ENCODE results near the gene HRH1.
"Not testable (repeated sequence)": the region's sequence is repeated elsewhere in the genome, so short reads cannot be mapped to it uniquely, and the experiment has no call there.

HRH1 gene

GRCh38 chr3:11154036-11154952 lies at the start of gene HRH1:
TSS of gene HRH1 (plus strand) at chr3:11154493. CDS start at chr3:11259038, 104,545 bp downstream.
- no peaks in the 10 kb centered on the region for H3K4me1 ChIP-seq
- TF ChIP-seq CTCF (IDR thresholded peaks at IDR 0.05) = no peak
- H3K79me2 ChIP-seq = no peaks in the 10 kb centered on the region
- peak within 1 kb of the TSS; percentile 47 for H3K4me2 ChIP-seq (ENCODE audit: low read length)
- H2AFZ ChIP-seq = peak within 1 kb of the TSS; percentile 68
- H3K9ac ChIP-seq = no peak within 1 kb of the TSS
- no peaks in the 10 kb centered on the region for H3K27me3 ChIP-seq (ENCODE audit: control insufficient read depth, insufficient read depth, low read length)
- H3K27ac ChIP-seq = no peak within 1 kb of the TSS
- no peak within 1 kb of the TSS for H3K4me3 ChIP-seq (ENCODE audit: low read depth, low read length)
- H3K9me3 ChIP-seq (ENCODE audit: control insufficient read depth, low read length) = no peaks in the 10 kb centered on the region
- H3K36me3 ChIP-seq (ENCODE audit: control insufficient read depth, insufficient read depth, low read length) = no peaks in the 10 kb centered on the region

- not testable (repeated sequence) for H3K27ac ChIP-seq; H3K79me2 ChIP-seq; H3K27me3 ChIP-seq (ENCODE audit: control insufficient read depth, insufficient read depth, low read length); H2AFZ ChIP-seq; H3K4me1 ChIP-seq; H3K4me2 ChIP-seq (ENCODE audit: low read length); H3K36me3 ChIP-seq (ENCODE audit: control insufficient read depth, insufficient read depth, low read length); H3K9me3 ChIP-seq (ENCODE audit: control insufficient read depth, low read length); H3K4me3 ChIP-seq (ENCODE audit: low read depth, low read length); H3K9ac ChIP-seq
Measured at GRCh38 chr3:11113316-11113715, 41.0 kb upstream of the HRH1 start.

GRCh38 chr3:11115548-11115947 lies 38.7 kb upstream of the HRH1 start:
- no peaks in the 10 kb centered on the region for H3K36me3 ChIP-seq (ENCODE audit: control insufficient read depth, insufficient read depth, low read length)
- H3K4me2 ChIP-seq (ENCODE audit: low read length) = no peak overlapping the region
- H3K79me2 ChIP-seq = no peaks in the 10 kb centered on the region
- no peak overlapping the region for H3K9ac ChIP-seq
- no peak overlapping the region for H2AFZ ChIP-seq
- H3K9me3 ChIP-seq (ENCODE audit: control insufficient read depth, low read length) = no peaks in the 10 kb centered on the region
- no peak overlapping the region for H3K4me3 ChIP-seq (ENCODE audit: low read depth, low read length)
- H3K27me3 ChIP-seq (ENCODE audit: control insufficient read depth, insufficient read depth, low read length) = no peaks in the 10 kb centered on the region
- no peaks in the 10 kb centered on the region for H3K4me1 ChIP-seq
- H3K27ac ChIP-seq = no peak overlapping the region
- TF ChIP-seq CTCF (IDR thresholded peaks at IDR 0.05) = no peak

GRCh38 chr3:11116336-11117059 lies 37.8 kb upstream of the HRH1 start:
- Histone ChIP-seq H3K36me3 (ENCODE audit: control insufficient read depth, insufficient read depth, low read length) (no peaks in the 10 kb centered on the region), H3K4me3 (ENCODE audit: low read depth, low read length) (no peak overlapping the region), H3K4me2 (ENCODE audit: low read length) (no peak overlapping the region), H3K27me3 (ENCODE audit: control insufficient read depth, insufficient read depth, low read length) (no peaks in the 10 kb centered on the region), H2AFZ (no peak overlapping the region), H3K9ac (no peak overlapping the region), H3K4me1 (no peaks in the 10 kb centered on the region), H3K79me2 (no peaks in the 10 kb centered on the region), H3K9me3 (ENCODE audit: control insufficient read depth, low read length) (no peaks in the 10 kb centered on the region), H3K27ac (no peak overlapping the region)
- TF ChIP-seq CTCF (IDR thresholded peaks at IDR 0.05) = no peak

GRCh38 chr3:11117591-11117990 lies 36.7 kb upstream of the HRH1 start:
- no peak overlapping the region for H2AFZ ChIP-seq
- no peaks in the 10 kb centered on the region for H3K79me2 ChIP-seq
- H3K27ac ChIP-seq = no peak overlapping the region
- no peaks in the 10 kb centered on the region for H3K4me1 ChIP-seq
- no peaks in the 10 kb centered on the region for H3K27me3 ChIP-seq (ENCODE audit: control insufficient read depth, insufficient read depth, low read length)
- peaks cover 3% of the 10 kb centered on the region for H3K9me3 ChIP-seq (ENCODE audit: control insufficient read depth, low read length)
- no peak overlapping the region for H3K4me3 ChIP-seq (ENCODE audit: low read depth, low read length)
- H3K4me2 ChIP-seq (ENCODE audit: low read length) = no peak overlapping the region
- no peak for TF ChIP-seq CTCF (IDR thresholded peaks at IDR 0.05)
- H3K36me3 ChIP-seq (ENCODE audit: control insufficient read depth, insufficient read depth, low read length) = no peaks in the 10 kb centered on the region
- no peak overlapping the region for H3K9ac ChIP-seq

Measured in parathyroid adenoma (tissue), 2 donors.